PC-9 (cell line): ENCODE results near the gene MYL2.

ENCODE experiments used
- EZH2 ChIP-seq: fragments of 200-600 bp; sonication (generic); IDR thresholded peaks from 2 replicates; pipeline ENCODE4 v1.8.0; 2017; ENCODE audit warnings: antibody characterized with exemption, low read depth
- TF ChIP-seq, protein P1 (sequence below): fragments of 200-600 bp; sonication (generic); conservative IDR thresholded peaks from 2 replicates; pipeline ENCODE4 v1.6.1; 2017; ENCODE audit warnings: mixed run types, antibody characterized with exemption, mild to moderate bottlenecking, moderate library complexity

DNA sequence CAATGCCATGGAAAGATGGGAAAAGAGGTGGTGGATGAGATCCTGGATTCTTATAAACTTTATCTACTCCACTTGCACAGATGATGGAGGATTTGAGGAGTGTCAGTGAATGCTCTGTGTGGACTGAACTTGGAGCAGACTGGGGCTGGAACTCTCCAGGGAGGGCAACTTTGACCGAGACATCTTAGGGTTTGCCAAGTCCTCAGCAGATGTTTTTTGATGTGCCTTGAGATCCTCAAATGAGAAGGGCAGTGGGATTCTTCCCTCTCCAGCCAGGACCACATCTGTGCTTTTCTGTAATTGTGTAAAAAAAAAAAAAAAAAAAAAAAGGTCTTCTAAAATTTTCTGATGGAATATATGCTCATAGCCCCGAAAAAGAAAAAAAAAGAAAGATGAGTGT is 23.0 kb upstream of the MYL2 start:
- TF ChIP-seq, protein P1, sequence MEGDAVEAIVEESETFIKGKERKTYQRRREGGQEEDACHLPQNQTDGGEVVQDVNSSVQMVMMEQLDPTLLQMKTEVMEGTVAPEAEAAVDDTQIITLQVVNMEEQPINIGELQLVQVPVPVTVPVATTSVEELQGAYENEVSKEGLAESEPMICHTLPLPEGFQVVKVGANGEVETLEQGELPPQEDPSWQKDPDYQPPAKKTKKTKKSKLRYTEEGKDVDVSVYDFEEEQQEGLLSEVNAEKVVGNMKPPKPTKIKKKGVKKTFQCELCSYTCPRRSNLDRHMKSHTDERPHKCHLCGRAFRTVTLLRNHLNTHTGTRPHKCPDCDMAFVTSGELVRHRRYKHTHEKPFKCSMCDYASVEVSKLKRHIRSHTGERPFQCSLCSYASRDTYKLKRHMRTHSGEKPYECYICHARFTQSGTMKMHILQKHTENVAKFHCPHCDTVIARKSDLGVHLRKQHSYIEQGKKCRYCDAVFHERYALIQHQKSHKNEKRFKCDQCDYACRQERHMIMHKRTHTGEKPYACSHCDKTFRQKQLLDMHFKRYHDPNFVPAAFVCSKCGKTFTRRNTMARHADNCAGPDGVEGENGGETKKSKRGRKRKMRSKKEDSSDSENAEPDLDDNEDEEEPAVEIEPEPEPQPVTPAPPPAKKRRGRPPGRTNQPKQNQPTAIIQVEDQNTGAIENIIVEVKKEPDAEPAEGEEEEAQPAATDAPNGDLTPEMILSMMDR = no peak
- no peak for TF ChIP-seq EZH2
